Head of caudate nucleus (tissue), 42 donors: Measurements from ENCODE around the gene CPA1.

Experiments
- DNase-seq, 42 donors: peaks; one replicate each; pipeline versions ENCODE4 v3.0.0 to v3.0.0-alpha.2; 2020 to 2021; ENCODE audit warnings: mixed read lengths in 7 of 42
- intact Hi-C: fragments of 100-400 bp; cut with DNase I; formaldehyde crosslinking; loops from one replicate; pipeline ENCODE4 v1.15.0; 2022

Gene CPA1

DNA sequence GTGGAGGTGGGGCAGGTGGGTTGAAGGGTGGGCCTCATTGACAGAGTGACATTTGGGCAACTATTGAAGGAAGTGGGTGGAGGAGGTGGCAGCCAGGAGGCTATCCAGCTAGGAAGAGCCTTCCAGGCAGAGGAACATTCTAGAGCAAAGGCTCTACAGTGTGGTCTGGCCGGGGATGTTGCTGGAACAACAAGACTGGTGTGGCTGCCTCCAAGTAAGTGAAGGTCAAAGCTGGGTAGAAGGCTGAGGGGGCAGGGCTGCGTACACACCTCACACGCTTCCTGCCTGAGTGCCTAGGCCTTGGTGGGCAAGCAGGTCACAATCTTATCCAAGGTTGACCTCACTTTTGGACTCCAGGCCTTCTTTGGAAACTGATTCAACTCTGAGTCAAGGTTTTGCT, 6.6 kb downstream of the CPA1 start:
- intact Hi-C loops = no loop called here
- DNase-seq = no peak

DNA sequence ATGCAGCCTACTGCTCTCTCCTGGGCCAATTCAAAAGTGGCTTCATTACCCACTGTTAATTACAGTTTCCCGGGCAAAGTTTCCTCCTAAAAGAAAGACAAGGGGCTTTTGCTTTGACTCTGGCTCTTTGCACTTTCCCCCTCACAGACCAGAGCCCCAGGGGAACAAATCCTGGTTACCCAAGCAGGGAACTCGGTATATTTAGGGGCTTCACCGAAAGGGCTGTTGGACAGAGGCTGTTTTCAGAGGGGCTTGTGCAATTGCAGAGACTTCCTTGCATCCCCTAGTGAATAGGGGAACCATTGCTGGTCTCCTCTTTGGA, 7.0 kb downstream of the CPA1 start:
- no peak for DNase-seq
- intact Hi-C loops = no loop called here

DNA sequence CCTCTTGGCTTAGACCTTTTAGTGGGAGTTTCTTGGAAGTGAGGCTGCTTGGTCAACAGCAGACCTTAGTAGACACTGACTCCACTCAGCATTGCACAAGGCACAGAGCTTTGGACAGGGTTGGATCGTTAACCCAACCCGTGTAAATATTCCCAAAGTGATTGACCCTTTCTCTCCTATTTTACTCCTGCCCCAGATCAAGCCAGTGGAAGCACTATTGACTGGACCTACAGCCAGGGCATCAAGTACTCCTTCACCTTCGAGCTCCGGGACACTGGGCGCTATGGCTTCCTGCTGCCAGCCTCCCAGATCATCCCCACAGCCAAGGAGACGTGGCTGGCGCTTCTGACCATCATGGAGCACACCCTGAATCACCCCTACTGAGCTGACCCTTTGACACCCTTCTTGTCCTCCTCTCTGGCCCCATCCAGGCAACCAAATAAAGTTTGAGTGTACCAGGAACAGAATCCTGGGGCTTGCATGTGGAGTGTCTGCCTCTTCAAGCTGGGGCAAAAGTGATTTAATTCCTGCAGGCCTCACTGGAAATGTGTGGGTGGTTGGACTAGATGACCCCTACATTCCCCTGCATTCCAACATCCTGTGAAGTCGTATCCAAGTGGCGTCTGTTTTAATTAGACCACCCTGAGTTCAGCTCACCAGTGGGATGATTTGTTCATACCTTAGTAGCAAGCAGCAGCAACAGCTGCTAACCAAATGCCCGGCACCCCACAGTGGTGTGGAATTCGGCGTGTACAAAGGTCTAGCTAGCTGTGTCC, 7.5 kb downstream of the CPA1 start:
- DNase-seq = peak in 1 of 42 donors; percentile 1
- intact Hi-C loops = no loop called here

DNA sequence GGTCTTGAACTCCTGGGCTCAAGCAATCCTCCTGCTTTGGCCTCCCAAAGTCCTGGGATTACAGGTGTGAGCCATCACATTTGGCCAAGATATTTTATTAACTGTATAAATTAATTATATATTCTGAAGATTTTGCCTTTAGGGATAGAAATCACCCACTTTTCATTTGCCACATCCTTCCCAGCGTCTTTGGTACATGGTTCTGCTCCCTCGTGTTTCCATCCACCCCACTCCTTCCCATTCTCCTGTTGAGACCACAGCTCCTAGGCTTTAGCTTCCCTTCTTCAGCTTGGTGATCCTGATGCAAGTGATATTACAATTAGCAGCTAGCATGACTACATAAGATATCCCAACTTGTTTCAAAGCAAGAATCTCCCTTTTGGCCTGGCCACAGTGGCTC, 8.4 kb downstream of the CPA1 start:
- intact Hi-C loops = no loop called here
- no peak for DNase-seq

DNA sequence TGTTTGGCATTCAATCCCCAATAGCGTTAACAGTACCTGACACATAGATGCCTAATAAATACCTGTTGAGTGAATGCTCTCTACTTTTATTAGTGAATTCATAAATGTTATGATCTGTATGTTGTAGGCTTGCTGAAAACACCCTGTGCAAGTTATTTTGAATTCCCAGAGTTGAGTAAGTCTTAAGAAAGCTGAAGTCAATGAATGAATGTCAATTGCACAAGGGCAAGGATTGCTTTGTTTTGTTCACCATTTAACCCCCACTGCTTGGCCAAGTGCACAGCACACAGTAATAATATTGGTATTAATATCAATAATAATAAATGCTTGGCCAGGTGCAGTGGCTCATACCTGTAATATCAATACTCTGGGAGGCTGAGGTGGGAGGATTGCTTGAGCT, 10.2 kb downstream of the CPA1 start:
- intact Hi-C loops = no loop called here
- DNase-seq = no peak

DNA sequence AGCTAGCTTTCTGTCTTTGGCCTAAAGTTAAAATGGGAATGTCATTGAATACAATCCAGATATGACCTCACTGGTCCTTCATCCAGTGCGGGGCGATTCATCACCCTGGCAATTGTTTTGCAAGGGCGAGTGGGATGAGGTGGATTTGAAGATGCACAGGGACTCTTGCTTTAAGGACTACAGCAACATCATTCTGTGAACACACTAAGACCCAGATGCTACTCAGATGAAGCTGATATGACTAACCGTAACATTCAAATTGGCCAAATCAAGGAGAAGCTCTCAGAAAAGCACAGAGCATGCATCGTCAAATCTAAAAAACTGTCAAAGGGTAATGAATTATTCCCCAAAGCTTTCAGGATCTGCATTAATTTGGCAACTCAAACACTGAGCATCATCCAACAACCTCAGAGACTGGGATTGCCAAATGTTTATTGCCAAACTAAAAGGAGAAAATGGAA, 12.8 kb downstream of the CPA1 start:
- peak in 4 of 42 donors; percentile 11 to 54 (median 14) for DNase-seq
- intact Hi-C loops = no loop called here

DNA sequence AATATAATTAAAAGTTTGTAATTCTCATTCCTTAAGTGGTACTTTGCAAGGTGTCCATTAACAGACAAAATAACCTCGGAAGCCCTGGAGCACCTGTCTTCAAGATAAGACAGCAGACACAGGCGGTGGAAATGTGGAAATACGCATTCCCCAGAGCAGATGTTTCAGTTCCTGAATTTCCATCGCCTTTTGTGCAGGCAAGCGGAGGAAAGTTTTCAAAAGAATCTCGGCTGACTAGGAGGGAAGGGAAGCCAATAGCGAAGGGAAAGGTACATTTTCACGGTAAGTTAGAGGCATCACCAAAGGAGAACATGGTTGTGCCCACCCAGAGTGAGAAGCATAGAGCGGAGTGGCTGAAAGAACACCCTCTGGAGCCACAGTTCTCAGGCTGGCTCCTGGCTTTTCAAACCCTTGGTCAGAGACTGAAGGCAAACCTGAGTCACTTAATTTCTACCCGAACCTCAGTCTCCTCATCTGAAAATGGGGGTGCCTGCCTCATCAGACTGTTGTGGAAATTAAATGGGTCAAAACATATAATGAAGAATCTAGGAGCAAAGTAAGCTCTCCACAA, 13.6 kb downstream of the CPA1 start:
- intact Hi-C loops = no loop called here
- DNase-seq = no peak

DNA sequence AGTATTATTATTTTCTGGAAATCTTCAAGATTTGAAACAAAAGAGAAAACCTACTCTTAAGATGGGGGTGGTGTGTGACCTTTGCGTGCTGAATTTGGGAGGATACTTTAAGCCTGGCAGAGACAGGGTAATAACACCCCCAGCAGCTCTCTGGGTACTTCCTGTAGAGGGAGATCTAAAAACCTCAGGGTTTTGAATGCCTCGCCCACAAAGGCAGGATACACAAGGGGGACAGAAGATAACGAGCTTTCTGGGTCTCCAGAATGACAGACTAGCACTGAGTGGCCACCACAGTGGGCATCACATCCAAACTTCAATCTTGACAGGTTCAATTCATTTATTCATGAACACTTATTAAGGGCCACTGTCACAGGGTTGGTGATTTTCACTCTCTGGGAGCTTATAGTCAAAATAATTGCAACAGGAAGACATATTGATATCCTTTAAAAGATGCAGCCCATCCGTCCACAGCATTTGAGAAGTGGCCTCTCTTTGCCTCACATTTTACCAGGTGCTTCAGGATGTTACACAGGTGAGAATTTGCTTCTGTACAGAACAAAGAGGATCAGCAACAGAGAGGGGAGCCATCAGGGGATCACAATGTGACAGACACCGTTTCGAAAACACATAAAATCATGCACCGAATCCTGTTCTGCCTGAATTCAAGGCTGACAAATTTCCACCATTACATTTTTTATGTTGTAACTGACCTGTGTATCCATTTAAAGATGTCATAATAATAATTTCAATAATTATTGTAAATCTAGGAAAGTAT, 14.3 kb downstream of the CPA1 start:
- intact Hi-C loops = no loop called here
- no peak for DNase-seq

DNA sequence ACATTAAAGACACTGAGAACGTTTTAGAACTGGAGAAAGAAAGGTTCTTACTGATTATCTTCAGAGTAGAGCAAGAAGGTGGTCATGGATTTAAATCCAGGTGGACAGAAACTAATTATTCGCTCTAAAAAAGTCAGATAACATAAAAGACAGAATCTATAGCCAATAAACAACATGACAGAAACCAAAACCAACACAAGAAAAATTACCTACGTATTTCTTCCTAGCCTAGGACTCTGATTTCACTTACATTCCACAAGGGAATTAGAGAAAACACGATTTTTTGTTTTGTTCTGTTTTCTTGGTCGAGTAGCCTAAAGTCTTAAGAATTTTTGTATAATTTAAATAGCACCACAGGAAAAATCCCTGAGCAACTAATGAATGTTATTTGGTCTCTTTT, 15.1 kb downstream of the CPA1 start:
- no peak for DNase-seq
- intact Hi-C loops = no loop called here

DNA sequence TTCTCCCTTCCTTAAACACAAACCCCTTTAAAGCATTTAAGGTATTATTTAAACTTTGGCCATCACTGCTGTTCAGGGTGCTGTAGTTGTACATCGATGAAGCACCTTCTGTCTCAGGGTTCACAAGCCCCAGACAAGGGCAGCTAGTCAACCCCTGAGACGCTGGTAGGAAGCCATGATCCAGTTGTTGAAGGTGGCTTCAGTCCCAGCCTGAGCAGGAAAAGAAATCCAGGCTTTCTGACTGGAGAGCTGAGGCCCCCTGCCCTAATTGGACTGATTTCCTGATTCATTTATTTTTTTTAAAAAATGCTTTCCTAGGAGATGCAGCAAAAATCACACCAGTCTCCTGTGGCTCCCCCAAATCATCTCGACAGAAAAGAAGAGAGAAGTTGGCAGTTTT, 15.8 kb downstream of the CPA1 start:
- intact Hi-C loops = no loop called here
- peak in 4 of 42 donors; percentile 10 to 49 (median 30) for DNase-seq

DNA sequence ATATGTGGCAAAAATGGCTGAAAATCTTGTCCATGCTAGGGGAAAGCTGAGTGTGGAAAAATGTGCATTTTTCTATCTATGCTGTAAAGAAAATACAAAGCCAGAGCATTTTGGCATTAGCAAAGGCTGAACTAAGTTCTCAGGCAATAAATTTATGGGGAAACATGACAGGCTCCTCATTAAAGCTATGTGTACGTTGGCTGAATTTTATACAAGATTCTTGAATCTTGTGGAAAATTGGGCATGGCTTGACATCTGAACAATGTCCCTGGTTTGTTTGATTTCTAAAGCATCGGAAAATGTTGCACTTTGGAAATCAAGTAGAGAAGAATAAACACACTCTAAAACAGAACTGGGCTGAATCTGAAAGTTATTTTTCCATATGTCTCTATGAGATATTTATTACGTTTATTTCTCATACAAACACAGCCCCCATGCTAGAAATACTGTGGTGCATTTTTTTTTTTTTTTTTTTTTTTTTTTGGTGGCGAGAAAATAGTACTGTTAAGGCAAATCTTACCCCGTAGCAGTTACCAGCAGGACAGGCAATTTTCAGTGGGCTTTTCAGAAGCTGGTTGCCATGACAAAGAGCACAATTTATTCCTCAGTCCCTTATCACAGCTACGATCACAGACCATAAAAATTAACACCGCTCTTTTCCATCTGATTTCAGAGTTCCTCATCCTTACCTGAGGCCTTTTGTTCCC, 16.9 kb downstream of the CPA1 start:
- DNase-seq = no peak
- intact Hi-C loops = no loop called here

DNA sequence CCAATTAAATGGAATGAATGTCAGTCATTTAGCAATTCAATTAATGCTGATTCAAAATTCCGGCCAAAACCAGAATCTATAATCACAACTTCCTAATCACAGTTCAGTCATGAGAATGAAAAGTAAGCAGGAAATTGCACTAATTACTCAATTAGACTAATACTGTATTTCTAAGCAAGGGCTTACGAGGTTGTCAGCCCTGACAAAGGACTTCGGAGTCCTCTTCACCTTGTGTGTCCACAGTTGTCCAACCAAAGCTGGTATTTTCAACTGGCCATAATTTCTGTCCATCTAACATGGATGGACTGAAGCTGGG, 17.4 kb downstream of the CPA1 start:
- intact Hi-C loops = no loop called here
- DNase-seq = no peak

DNA sequence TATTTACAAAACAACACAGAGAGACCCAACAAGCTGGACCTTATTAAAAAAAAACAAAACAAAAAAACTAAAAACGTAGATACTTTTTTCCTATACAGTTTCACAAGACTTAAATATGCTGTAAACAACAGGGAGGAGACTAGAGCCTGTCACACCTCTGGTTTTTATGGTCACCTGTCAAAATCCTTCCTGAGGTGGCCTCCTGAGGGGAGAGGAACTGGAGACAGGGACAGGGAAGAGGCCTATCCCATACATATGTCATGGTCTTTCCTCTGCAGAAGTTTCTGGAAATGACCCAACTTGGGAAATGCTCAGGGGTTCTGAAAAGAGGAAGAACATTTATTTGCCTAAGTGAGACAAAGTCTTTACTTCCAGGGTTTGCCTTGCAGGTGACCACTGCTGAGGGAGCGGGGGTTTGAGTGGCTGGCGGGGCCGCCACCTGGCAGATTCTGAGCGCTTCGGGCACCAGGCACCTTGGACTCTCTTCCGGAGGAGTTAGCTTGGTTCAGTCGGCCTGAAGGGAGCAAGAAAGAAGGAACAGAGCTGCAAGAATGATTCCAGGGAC, 18.3 kb downstream of the CPA1 start:
- peak in 1 of 42 donors; percentile 25 for DNase-seq
- intact Hi-C loops = no loop called here

DNA sequence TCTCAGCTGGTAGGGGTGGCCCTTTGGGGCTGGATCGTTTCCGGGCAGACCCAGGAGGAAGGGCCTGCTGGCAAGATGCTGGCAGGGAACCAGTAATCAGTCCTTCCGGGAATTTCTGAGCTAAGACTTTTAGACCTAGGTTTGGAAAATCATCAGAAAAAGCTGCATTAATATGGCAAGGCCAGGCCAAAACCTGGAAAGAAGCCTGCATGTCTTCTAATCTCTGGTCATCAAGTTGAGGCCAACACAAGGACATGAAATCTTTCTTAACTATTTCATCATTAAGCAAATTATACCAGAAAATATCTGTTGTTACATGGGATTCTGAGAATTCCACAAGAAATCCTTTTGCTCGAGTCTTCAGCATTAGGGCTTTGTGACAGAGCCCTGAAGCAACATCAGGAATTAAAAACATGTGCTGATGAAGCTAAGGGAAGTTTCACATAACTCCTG, 19.9 kb downstream of the CPA1 start:
- peak in 1 of 42 donors; percentile 14 for DNase-seq
- intact Hi-C loops = no loop called here

DNA sequence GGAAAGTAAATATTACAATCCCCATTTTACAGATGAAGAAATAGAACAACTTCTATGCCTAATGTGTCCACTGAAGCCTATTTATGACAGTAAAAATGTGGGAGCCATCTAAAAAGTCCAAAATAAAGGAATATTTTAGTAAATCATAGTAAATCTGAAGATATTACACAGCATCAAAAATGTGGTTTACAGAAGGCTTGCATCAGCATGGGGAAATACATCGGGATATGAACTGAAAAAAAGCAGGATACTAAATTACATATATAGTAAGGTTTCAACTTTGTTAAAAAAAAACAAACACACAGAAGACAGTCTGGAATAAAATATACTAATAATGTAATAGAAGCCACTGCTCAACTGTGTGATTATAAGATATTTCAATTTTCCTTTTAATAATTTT, 20.8 kb downstream of the CPA1 start:
- intact Hi-C loops = no loop called here
- DNase-seq = no peak

DNA sequence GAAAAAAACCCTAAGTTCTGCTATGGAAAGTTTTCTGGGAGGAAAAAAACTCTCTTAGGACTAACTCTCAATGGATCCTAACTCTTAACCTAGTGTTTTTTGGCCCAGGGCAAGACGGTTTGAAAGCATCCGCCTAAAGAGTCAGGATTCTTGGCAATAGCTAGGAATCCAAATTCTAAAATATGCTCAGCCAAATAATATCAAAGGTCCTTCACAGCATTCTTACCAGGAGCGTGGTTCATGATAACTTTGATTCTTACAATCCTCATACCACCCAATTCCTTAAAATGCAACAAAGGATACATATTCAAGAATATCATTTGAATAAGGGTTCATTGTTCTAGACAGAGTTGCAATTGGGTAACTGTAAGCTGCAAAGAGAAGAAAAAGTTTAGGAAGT, 21.3 kb downstream of the CPA1 start:
- intact Hi-C loops = no loop called here
- DNase-seq = no peak

DNA sequence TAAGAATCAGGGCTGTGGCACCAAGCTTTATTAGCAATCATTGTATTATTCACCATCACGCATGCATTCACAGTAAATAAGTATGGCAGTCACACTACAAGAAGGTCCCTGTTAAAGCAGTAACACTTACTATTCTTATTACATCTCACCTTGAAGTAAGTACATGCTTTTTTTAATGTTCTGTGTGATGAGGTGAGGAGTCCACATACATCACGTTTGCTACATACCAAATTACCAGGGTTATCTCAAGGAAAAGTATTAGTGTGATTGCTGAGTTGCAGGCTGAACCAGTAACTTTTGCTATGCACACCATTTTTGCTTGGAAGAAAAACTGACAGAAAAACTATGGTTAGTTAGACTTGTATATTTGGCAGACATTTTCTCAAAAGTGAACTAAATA, 24.7 kb downstream of the CPA1 start:
- intact Hi-C loops = no loop called here
- no peak for DNase-seq

DNA sequence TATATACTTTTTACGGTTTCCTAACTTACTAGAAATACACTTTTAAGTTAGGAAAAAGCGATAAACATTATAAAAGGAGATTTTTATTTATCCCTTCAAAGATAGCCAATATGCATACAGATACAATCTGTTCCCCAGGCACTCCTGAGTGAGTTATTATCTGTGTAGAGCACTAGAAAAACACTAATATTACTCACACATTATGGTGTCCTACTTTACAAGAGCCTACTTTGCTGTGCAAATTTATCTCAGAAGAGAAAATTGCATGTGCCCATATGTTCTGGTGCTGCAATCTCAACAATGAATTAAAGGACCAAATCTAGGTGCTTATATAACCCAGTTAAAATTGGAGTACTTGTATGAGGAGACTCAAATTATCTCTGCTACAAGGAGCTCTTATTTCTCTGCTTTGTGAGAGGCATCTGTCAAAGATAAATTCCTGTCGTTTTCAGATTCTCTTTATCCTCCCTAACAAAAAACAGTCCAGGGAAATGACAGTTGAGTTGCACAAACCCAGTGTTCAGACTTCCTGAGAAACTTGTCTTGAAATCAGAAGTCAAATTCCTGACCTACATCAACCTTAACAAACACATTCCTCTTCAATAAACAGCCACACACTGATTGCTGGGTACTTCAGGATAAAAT, 28.9 kb downstream of the CPA1 start:
- intact Hi-C loops = no loop called here
- DNase-seq = no peak

DNA sequence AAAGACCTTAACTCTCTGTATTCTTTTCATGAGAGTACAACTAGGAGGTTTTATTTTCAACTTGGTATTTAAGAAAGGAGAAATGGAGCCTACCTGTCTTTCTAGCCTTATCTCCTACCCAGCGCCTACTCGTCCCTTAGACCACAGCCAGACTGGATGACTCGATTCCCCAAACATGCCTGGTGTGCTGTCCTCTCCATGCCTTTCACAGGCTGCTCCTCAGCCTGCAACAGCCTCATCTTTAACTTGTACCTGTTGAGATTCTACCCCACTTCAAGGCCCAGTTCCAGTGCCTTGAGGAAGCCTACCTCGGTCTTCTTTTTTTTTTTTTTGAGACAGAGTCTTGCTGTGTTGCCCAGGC, 29.4 kb downstream of the CPA1 start:
- no peak for DNase-seq
- intact Hi-C loops = no loop called here
